ENCODE results near the gene UGT2B28.
"Not testable (repeated sequence)": the region's sequence is repeated elsewhere in the genome, so short reads cannot be mapped to it uniquely, and the experiment has no call there.

DNA sequence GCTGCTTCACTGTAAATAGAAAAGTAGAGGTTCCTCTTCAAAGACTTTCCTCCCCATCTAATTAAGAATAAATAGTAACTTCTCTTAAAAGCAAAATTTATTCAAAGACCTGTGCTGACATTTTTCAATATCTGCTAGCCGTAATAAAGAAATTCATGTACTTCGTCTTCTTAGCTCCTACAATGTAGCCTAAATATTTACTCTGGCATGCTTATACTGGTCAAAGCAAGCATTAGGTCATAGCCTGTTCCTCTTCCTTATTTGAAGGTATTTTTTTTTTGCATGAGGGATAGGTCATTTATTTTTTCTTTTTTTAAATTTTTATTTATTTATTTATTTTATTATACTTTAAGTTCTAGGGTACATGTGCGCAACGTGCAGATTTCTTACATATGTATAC, 30.0 kb downstream of the UGT2B28 start:
- TF ChIP-seq, protein P1, sequence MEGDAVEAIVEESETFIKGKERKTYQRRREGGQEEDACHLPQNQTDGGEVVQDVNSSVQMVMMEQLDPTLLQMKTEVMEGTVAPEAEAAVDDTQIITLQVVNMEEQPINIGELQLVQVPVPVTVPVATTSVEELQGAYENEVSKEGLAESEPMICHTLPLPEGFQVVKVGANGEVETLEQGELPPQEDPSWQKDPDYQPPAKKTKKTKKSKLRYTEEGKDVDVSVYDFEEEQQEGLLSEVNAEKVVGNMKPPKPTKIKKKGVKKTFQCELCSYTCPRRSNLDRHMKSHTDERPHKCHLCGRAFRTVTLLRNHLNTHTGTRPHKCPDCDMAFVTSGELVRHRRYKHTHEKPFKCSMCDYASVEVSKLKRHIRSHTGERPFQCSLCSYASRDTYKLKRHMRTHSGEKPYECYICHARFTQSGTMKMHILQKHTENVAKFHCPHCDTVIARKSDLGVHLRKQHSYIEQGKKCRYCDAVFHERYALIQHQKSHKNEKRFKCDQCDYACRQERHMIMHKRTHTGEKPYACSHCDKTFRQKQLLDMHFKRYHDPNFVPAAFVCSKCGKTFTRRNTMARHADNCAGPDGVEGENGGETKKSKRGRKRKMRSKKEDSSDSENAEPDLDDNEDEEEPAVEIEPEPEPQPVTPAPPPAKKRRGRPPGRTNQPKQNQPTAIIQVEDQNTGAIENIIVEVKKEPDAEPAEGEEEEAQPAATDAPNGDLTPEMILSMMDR (IDR thresholded peaks at IDR 0.05) = not testable (repeated sequence)
- TF ChIP-seq POLR2A (IDR thresholded peaks at IDR 0.05); EP300 (IDR thresholded peaks at IDR 0.05; ENCODE audit: low read depth): not testable (repeated sequence)
